ENCODE results near the gene PGAP1. TPM values are rescaled to one million over a fixed set of nuclear protein-coding genes. Genes with fewer than 3 reads are reported as not detected.

Gene PGAP1
- polyA plus RNA-seq, 2 donors: 1.7 to 2.2 TPM

DNA sequence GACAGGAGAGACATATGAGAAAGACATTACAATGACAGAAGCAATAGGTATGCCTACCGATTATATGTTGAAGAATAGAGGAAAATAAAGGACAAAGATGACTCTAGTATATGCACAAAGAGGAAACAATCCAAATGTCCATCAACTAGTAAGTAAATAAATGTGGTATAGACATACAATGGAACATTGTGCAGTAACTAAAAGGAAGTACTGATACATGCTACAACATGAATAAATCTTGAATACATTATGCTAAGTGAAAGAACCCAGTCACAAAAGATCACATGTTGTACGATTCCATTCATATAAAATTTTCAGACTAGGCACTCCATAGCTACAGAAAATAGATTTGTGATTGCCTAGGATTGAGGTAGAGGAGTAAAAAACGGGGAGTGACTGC, 28.5 kb upstream of the PGAP1 start:
- H3K27me3 ChIP-seq (ENCODE audit: control insufficient read depth in 1 of 2, insufficient read depth in 2 of 2, low read length in 2 of 2): no peaks in the 10 kb centered on the region
- H3K36me3 ChIP-seq (ENCODE audit: control insufficient read depth in 2 of 2, insufficient read depth in 2 of 2, low read length in 1 of 2): no peaks in the 10 kb centered on the region

DNA sequence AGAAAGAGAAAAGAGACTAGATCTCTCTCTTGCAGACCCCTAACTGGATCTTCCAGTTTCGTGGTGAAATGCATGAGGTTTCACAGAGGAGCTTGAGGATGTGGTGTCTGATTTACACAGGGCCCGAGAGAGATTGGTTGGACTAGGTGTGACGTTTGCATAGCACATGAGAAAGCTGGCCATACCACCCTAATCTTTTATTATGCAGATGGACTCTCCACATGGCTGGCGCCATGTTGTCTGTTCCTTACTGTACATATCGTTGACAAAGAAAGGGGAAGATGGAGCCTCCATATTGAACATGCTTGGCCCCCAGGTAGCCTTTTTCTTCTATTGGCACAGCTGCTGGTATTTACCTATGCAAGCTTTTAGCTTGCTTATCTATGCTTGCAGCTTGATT, 27.5 kb upstream of the PGAP1 start:
- no peaks in the 10 kb centered on the region for H3K4me1 ChIP-seq (ENCODE audit: control insufficient read depth in 2 of 2, insufficient read depth in 2 of 2, low read length in 1 of 2)
- no peaks in the 10 kb centered on the region for H3K36me3 ChIP-seq (ENCODE audit: control insufficient read depth in 2 of 2, insufficient read depth in 2 of 2, low read length in 1 of 2)
- no peak overlapping the region for H3K27ac ChIP-seq (ENCODE audit: low read depth in 2 of 2, low read length in 1 of 2)
- 72 to 86% methylated on average over 5 of the region's 5 CpGs for WGBS, 2 donors
- no peaks in the 10 kb centered on the region for H3K9me3 ChIP-seq (ENCODE audit: control insufficient read depth in 2 of 2, insufficient read depth in 1 of 2, low read depth in 1 of 2, low read length in 1 of 2)
- H3K4me3 ChIP-seq (ENCODE audit: low read depth in 1 of 2, low read length in 2 of 2): no peak overlapping the region
- no peaks in the 10 kb centered on the region for H3K27me3 ChIP-seq (ENCODE audit: control insufficient read depth in 1 of 2, insufficient read depth in 2 of 2, low read length in 2 of 2)

More for the DNA sequence above, 28.5 kb upstream of the PGAP1 start:
- no peak overlapping the region for H3K27ac ChIP-seq (ENCODE audit: low read depth in 2 of 2, low read length in 1 of 2)
- H3K4me3 ChIP-seq (ENCODE audit: low read depth in 1 of 2, low read length in 2 of 2): no peak overlapping the region
- no peaks in the 10 kb centered on the region for H3K4me1 ChIP-seq (ENCODE audit: control insufficient read depth in 2 of 2, insufficient read depth in 2 of 2, low read length in 1 of 2)
- H3K9me3 ChIP-seq (ENCODE audit: control insufficient read depth in 2 of 2, insufficient read depth in 1 of 2, low read depth in 1 of 2, low read length in 1 of 2): no peaks in the 10 kb centered on the region
- 44 to 45% methylated on average over 3 of the region's 3 CpGs for WGBS, 2 donors

DNA sequence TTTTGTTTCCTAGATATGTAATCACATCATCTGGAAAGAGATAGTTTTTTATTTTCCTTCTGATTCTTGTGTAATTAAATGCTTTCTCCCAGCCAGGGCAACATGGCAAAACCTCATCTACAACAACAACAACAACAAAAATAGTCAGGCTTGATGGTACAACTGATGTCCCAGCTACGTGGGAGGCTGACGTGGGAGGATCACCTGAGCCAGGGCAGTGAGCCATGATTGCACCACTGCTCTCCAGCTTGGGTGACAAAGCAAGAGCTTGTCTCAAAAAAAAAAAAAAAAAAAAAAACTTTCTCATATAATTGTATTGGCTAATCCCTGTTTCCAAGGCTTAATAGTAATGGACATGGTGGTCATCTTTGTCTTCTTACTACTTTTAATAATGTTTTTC, 26.4 kb upstream of the PGAP1 start:
- no peak overlapping the region for H3K4me3 ChIP-seq (ENCODE audit: low read depth in 1 of 2, low read length in 2 of 2)
- no peak overlapping the region for H3K27ac ChIP-seq (ENCODE audit: low read depth in 2 of 2, low read length in 1 of 2)
- WGBS, 2 donors: 89 to 90% methylated on average over 2 of the region's 2 CpGs
- H3K36me3 ChIP-seq (ENCODE audit: control insufficient read depth in 2 of 2, insufficient read depth in 2 of 2, low read length in 1 of 2): no peaks in the 10 kb centered on the region
- no peaks in the 10 kb centered on the region for H3K27me3 ChIP-seq (ENCODE audit: control insufficient read depth in 1 of 2, insufficient read depth in 2 of 2, low read length in 2 of 2)
- no peaks in the 10 kb centered on the region for H3K4me1 ChIP-seq (ENCODE audit: control insufficient read depth in 2 of 2, insufficient read depth in 2 of 2, low read length in 1 of 2)
- no peaks in the 10 kb centered on the region for H3K9me3 ChIP-seq (ENCODE audit: control insufficient read depth in 2 of 2, insufficient read depth in 1 of 2, low read depth in 1 of 2, low read length in 1 of 2)

DNA sequence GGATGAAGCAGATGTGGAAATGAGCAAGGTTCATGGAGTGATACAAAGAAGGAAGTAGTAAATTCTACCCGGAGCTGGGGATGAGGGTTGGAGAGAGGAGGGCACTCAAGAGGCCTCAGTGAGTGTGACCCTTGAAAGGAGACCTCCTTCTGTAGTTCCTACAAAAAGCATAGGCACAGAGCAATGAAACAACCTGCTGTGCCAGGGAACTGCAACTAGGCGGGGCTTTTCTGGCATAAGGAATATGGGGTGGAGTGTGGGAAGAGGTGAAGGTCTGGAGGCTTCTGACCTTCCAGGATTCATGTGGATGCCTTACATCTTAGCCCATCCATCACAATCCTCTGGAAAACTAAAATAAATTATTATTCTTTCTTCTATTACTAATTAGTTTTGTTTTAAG, 25.5 kb upstream of the PGAP1 start:
- WGBS, 2 donors: 66 to 69% methylated on average over 2 of the region's 2 CpGs

DNA sequence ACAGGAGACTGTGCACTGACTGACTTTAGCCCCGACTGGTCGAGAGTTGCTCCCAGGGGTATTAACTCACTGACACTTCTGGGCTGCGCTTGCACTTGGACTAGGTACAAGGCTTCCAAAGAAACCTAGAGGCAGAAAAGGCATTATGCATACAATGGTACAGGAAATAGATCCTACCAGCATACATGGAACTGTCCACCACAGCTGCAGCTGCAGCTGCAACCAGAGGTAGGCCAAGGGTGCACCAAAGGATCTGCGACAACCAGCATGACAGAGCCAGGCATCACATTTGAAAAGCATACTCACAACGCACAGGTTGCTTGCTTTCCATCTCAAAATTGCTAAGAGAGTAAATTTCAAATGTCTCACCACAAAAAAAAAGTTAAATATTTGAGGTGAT, 22.6 kb upstream of the PGAP1 start:
- WGBS, 2 donors: 73 to 78% methylated on average over 5 of the region's 5 CpGs
- no peaks in the 10 kb centered on the region for H3K4me1 ChIP-seq (ENCODE audit: control insufficient read depth in 2 of 2, insufficient read depth in 2 of 2, low read length in 1 of 2)
- H3K27ac ChIP-seq (ENCODE audit: low read depth in 2 of 2, low read length in 1 of 2): no peak overlapping the region
- H3K36me3 ChIP-seq (ENCODE audit: control insufficient read depth in 2 of 2, insufficient read depth in 2 of 2, low read length in 1 of 2): no peaks in the 10 kb centered on the region
- H3K4me3 ChIP-seq (ENCODE audit: low read depth in 1 of 2, low read length in 2 of 2): no peak overlapping the region
- H3K9me3 ChIP-seq (ENCODE audit: control insufficient read depth in 2 of 2, insufficient read depth in 1 of 2, low read depth in 1 of 2, low read length in 1 of 2): no peaks in the 10 kb centered on the region
- H3K27me3 ChIP-seq (ENCODE audit: control insufficient read depth in 1 of 2, insufficient read depth in 2 of 2, low read length in 2 of 2): no peaks in the 10 kb centered on the region

More for the DNA sequence above, 25.5 kb upstream of the PGAP1 start:
- no peaks in the 10 kb centered on the region for H3K9me3 ChIP-seq (ENCODE audit: control insufficient read depth in 2 of 2, insufficient read depth in 1 of 2, low read depth in 1 of 2, low read length in 1 of 2)
- no peaks in the 10 kb centered on the region for H3K27me3 ChIP-seq (ENCODE audit: control insufficient read depth in 1 of 2, insufficient read depth in 2 of 2, low read length in 2 of 2)
- H3K36me3 ChIP-seq (ENCODE audit: control insufficient read depth in 2 of 2, insufficient read depth in 2 of 2, low read length in 1 of 2): no peaks in the 10 kb centered on the region
- H3K4me1 ChIP-seq (ENCODE audit: control insufficient read depth in 2 of 2, insufficient read depth in 2 of 2, low read length in 1 of 2): no peaks in the 10 kb centered on the region
- no peak overlapping the region for H3K27ac ChIP-seq (ENCODE audit: low read depth in 2 of 2, low read length in 1 of 2)
- no peak overlapping the region for H3K4me3 ChIP-seq (ENCODE audit: low read depth in 1 of 2, low read length in 2 of 2)

DNA sequence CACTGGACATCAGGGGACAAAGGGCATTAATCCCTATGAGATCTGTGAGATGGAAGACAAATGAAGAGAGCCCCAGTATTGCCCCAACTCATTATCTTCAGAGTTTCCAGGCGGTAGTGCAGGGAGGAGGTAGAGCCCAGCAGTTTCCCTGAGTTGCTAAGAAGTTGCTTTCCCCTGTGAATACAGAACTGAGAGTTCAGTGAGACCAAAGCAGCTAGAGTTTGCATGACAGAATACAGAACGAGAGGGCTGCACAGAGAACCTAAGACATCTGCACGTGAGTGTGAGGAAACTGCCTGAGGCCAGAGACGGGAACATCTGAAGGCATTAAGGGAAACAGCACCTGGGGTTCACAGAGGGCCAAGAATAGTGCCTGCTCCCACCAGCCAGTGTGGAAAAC, 18.1 kb upstream of the PGAP1 start:
- Histone ChIP-seq H3K9me3 (ENCODE audit: control insufficient read depth in 2 of 2, insufficient read depth in 1 of 2, low read depth in 1 of 2, low read length in 1 of 2) (no peaks in the 10 kb centered on the region), H3K27ac (ENCODE audit: low read depth in 2 of 2, low read length in 1 of 2) (no peak overlapping the region), H3K27me3 (ENCODE audit: control insufficient read depth in 1 of 2, insufficient read depth in 2 of 2, low read length in 2 of 2) (no peaks in the 10 kb centered on the region), H3K4me3 (ENCODE audit: low read depth in 1 of 2, low read length in 2 of 2) (no peak overlapping the region), H3K36me3 (ENCODE audit: control insufficient read depth in 2 of 2, insufficient read depth in 2 of 2, low read length in 1 of 2) (no peaks in the 10 kb centered on the region), H3K4me1 (ENCODE audit: control insufficient read depth in 2 of 2, insufficient read depth in 2 of 2, low read length in 1 of 2) (no peaks in the 10 kb centered on the region)
- 57 to 67% methylated on average over 4 of the region's 4 CpGs for WGBS, 2 donors

DNA sequence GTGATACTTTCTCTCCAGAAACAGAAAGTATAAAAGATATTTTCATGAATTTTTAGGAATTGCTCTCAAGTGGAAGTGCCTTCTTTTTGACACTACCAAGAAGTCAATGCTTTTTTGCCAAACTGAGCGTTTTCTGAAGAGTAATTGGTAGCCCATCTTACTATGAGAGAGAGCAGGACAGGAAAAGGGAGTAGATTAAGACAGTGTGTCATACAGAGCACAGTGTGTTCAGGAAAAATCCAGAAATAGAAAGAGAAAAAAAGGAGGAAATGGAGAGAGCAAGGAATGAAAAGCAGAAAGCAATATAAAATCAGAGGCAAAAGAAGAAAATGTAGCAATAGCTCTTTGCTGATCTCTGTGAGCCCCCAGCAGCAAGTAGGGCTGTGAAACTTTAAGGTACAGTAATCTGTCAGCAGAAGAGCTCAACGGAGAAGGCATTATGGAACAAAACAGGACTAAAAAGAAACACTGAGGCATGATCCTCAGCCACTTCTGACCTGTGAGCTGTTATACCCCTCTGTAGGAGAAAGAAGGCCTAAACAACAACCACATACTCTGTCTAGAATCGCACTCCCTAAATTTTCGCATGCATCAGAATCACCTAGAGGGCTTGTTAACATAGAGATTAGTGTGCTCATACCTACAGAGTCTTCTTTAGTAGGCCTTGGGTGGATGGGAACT, 15.0 kb upstream of the PGAP1 start:
- Histone ChIP-seq H3K9me3 (ENCODE audit: control insufficient read depth in 2 of 2, insufficient read depth in 1 of 2, low read depth in 1 of 2, low read length in 1 of 2) (no peaks in the 10 kb centered on the region), H3K27ac (ENCODE audit: low read depth in 2 of 2, low read length in 1 of 2) (no peak overlapping the region), H3K4me3 (ENCODE audit: low read depth in 1 of 2, low read length in 2 of 2) (no peak overlapping the region), H3K27me3 (ENCODE audit: control insufficient read depth in 1 of 2, insufficient read depth in 2 of 2, low read length in 2 of 2) (no peaks in the 10 kb centered on the region), H3K4me1 (ENCODE audit: control insufficient read depth in 2 of 2, insufficient read depth in 2 of 2, low read length in 1 of 2) (no peaks in the 10 kb centered on the region), H3K36me3 (ENCODE audit: control insufficient read depth in 2 of 2, insufficient read depth in 2 of 2, low read length in 1 of 2) (no peaks in the 10 kb centered on the region)
- WGBS, 2 donors: 82 to 84% methylated on average over 4 of the region's 4 CpGs

DNA sequence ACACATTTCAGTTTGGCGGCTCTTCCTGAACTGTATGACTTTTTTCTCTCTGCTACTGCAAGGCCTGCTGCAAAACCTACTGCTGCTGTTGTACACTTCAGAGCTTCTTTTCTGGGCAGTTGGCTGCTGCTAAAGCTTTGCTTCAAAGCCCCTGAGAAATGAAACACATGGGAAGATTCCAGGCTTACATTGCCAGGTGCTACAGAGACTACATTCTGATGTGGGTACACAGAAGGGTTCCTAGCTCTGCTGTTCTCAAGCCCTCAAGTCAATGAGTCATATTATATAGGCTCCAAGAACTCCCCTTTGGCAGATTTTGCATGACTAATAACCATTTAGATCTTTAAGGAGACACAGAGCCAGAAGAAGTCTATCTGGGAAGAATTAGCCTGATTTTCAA, 12.9 kb upstream of the PGAP1 start:
- no peaks in the 10 kb centered on the region for H3K9me3 ChIP-seq (ENCODE audit: control insufficient read depth in 2 of 2, insufficient read depth in 1 of 2, low read depth in 1 of 2, low read length in 1 of 2)
- 67 to 74% methylated on average over 1 of the region's 1 CpG for WGBS, 2 donors
- H3K4me3 ChIP-seq (ENCODE audit: low read depth in 1 of 2, low read length in 2 of 2): no peak overlapping the region
- no peaks in the 10 kb centered on the region for H3K36me3 ChIP-seq (ENCODE audit: control insufficient read depth in 2 of 2, insufficient read depth in 2 of 2, low read length in 1 of 2)
- no peak overlapping the region for H3K27ac ChIP-seq (ENCODE audit: low read depth in 2 of 2, low read length in 1 of 2)
- no peaks in the 10 kb centered on the region for H3K27me3 ChIP-seq (ENCODE audit: control insufficient read depth in 1 of 2, insufficient read depth in 2 of 2, low read length in 2 of 2)
- H3K4me1 ChIP-seq (ENCODE audit: control insufficient read depth in 2 of 2, insufficient read depth in 2 of 2, low read length in 1 of 2): no peaks in the 10 kb centered on the region

DNA sequence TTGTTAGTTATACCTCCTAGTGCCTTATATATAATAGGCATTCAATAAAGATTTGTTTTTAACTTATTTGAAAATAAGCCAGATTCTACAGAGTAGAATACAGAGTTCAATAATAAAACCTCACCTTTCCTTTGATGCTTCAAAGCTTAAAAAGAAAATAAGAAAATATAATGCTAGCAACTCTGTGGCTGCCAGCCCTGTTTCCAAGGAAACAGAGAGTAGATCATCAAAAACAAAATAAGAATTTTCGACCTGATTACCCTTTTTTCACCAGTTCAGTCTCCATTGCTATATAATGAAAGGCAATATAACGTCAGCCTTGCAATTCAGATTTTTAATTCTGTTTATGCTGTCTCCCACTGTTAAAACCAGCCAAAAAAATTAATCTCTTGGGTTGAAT, 8.9 kb upstream of the PGAP1 start:
- Histone ChIP-seq H3K27ac (ENCODE audit: low read depth in 2 of 2, low read length in 1 of 2) (no peak overlapping the region), H3K4me3 (ENCODE audit: low read depth in 1 of 2, low read length in 2 of 2) (no peak overlapping the region), H3K9me3 (ENCODE audit: control insufficient read depth in 2 of 2, insufficient read depth in 1 of 2, low read depth in 1 of 2, low read length in 1 of 2) (no peaks in the 10 kb centered on the region), H3K4me1 (ENCODE audit: control insufficient read depth in 2 of 2, insufficient read depth in 2 of 2, low read length in 1 of 2) (no peaks in the 10 kb centered on the region), H3K36me3 (ENCODE audit: control insufficient read depth in 2 of 2, insufficient read depth in 2 of 2, low read length in 1 of 2) (no peaks in the 10 kb centered on the region), H3K27me3 (ENCODE audit: control insufficient read depth in 1 of 2, insufficient read depth in 2 of 2, low read length in 2 of 2) (no peaks in the 10 kb centered on the region)
- WGBS, 2 donors: 41 to 46% methylated on average over 2 of the region's 2 CpGs

DNA sequence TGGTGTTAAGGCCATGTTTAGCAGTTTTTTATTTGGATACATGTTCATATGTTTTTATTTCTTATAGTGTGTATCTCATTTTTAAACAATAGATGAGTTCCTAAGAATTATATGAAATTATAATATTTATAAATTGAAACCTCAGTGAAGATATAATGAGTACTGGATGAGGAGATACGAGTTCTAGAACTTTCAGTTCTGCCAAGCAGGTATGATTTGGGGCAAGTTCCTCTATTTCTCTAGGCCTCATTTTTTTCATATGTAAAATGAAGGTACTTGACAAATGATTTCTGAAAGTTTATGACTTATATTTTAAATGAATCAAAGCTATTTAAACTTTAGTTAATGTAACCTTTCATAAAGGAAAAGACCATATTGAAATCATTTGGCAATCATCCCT, 8.2 kb upstream of the PGAP1 start:
- no peaks in the 10 kb centered on the region for H3K27me3 ChIP-seq (ENCODE audit: control insufficient read depth in 1 of 2, insufficient read depth in 2 of 2, low read length in 2 of 2)
- no peaks in the 10 kb centered on the region for H3K9me3 ChIP-seq (ENCODE audit: control insufficient read depth in 2 of 2, insufficient read depth in 1 of 2, low read depth in 1 of 2, low read length in 1 of 2)
- no peak overlapping the region for H3K4me3 ChIP-seq (ENCODE audit: low read depth in 1 of 2, low read length in 2 of 2)
- no peaks in the 10 kb centered on the region for H3K36me3 ChIP-seq (ENCODE audit: control insufficient read depth in 2 of 2, insufficient read depth in 2 of 2, low read length in 1 of 2)
- 86 to 92% methylated on average over 1 of the region's 1 CpG for WGBS, 2 donors
- H3K4me1 ChIP-seq (ENCODE audit: control insufficient read depth in 2 of 2, insufficient read depth in 2 of 2, low read length in 1 of 2): no peaks in the 10 kb centered on the region
- H3K27ac ChIP-seq (ENCODE audit: low read depth in 2 of 2, low read length in 1 of 2): no peak overlapping the region
